ENCODE measurements around the gene SH3BP2. TPM values are rescaled to one million over a fixed set of nuclear protein-coding genes. Genes with fewer than 3 reads are reported as not detected.

SH3BP2 gene
- total and polyA plus RNA-seq, 4 donors = 6.2 to 75.4 (median 30.8) TPM

DNA sequence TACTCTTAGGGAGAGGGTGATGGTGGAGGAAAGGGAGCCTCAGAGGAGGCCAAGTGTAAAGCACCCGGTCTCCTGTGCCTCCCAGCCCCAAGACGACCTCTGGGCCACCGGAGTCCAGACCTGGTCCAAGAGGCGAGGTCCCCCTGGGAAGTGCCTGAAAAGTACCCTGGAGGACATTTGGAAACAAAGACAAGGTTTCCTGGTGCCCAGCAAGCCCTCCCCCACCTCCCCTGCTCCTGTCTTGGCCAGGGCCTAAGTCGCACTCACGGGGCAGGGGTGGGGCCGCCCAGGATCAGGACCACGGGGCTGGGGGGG is 532 bp upstream of the SH3BP2 start:
- Histone ChIP-seq H3K27ac (ENCODE audit: low read depth in 1 of 2, low read length in 2 of 2) (no peak overlapping the region), H3K4me3 (ENCODE audit: low read length in 2 of 2) (no peak overlapping the region), H3K9me3 (ENCODE audit: control insufficient read depth, low read length) (no peaks in the 10 kb centered on the region), H3K4me1 (ENCODE audit: control insufficient read depth in 1 of 2, insufficient read depth in 2 of 2, low read length in 2 of 2) (no peaks in the 10 kb centered on the region), H3K27me3 (ENCODE audit: control insufficient read depth in 1 of 2, insufficient read depth in 2 of 2, low read length in 1 of 2) (no peaks in the 10 kb centered on the region), H3K36me3 (ENCODE audit: control insufficient read depth in 1 of 2, insufficient read depth in 2 of 2, low read length in 1 of 2) (no peaks in the 10 kb centered on the region)
- ATAC-seq (ENCODE audit: low FRiP score) = no peak
- no peak for DNase-seq
- intact Hi-C loops (cut with DNase I) = loop anchor here in 1 of 2 donors (5.0 kb wide), 1 partner anchor 50 kb away; the partner anchor contains the start of gene ADD1
- WGBS, 2 donors = 78 to 81% methylated on average over 6 to 8 of the region's 8 CpGs

DNA sequence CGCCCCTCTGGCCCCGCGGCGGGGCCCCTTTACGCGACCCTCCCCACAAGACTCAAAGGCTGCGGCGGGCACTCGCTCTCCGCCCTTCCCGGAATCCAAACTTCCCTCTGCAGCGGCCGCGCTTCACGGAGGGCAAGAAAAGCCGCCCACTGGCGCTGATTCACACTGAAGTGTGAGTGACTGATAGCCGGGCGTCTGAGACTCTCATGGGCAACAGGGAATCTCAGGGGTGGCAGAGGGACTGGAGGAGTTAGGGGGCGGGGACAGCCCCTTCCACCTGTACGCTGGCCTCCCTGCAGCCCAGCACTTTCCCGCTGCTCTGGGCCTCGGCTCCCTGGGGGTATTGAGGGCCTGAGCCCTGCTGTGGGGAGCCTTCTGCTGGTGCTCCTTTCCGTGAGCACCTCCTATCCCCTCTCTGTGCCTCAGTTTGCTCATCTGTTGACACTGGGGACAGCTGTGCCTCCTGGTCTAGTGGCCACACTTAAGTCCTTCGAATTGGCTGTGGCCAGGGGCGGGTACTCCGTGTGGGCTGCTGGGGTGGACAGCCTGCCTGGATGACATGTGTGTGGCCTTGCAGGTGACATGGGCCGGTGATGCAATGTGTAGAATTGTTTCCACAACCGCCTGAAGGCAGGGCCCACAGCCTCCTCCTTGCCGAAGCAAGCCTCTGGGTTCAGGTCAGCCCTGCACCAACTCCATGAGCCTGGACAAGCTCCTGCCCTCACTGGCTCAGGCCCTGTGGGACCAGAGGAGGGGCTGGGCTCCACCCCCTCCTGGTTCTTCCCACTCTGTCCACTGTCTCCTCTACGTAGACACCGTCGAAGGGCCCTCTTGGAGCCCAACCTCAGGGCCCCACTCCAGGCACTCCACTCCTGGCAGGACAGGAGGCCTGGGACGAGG is 951 bp downstream of the SH3BP2 start:
- H3K4me1 ChIP-seq (ENCODE audit: control insufficient read depth in 1 of 2, insufficient read depth in 2 of 2, low read length in 2 of 2) = no peaks in the 10 kb centered on the region
- intact Hi-C loops (cut with DNase I) = loop anchor here in 1 of 2 donors (5.0 kb wide), 1 partner anchor 48 kb away; the partner anchor contains the start of gene ADD1

GRCh38 chr4:2794486-2795299 is 1.8 kb downstream of the SH3BP2 start:
- no peaks in the 10 kb centered on the region for H3K36me3 ChIP-seq (ENCODE audit: control insufficient read depth in 1 of 2, insufficient read depth in 2 of 2, low read length in 1 of 2)
- 68 to 76% methylated on average over 11 of the region's 11 CpGs for WGBS, 2 donors
- H3K27me3 ChIP-seq (ENCODE audit: control insufficient read depth in 1 of 2, insufficient read depth in 2 of 2, low read length in 1 of 2) = no peaks in the 10 kb centered on the region
- H3K9me3 ChIP-seq (ENCODE audit: control insufficient read depth, low read length) = no peaks in the 10 kb centered on the region
- H3K4me3 ChIP-seq (ENCODE audit: low read length in 2 of 2) = no peak overlapping the region
- DNase-seq (peak; percentile 82 to 91), ATAC-seq (ENCODE audit: low FRiP score) (no peak)
- intact Hi-C loops (cut with DNase I) = loop anchor here in 1 of 2 donors (5.0 kb wide), 1 partner anchor 48 kb away; the partner anchor contains the start of gene ADD1
- no peak overlapping the region for H3K27ac ChIP-seq (ENCODE audit: low read depth in 1 of 2, low read length in 2 of 2)
- no peaks in the 10 kb centered on the region for H3K4me1 ChIP-seq (ENCODE audit: control insufficient read depth in 1 of 2, insufficient read depth in 2 of 2, low read length in 2 of 2)

More for the DNA sequence above, 951 bp downstream of the SH3BP2 start:
- WGBS, 2 donors = 29 to 40% methylated on average over 24 to 34 of the region's 34 CpGs
- Histone ChIP-seq H3K27me3 (ENCODE audit: control insufficient read depth in 1 of 2, insufficient read depth in 2 of 2, low read length in 1 of 2) (no peaks in the 10 kb centered on the region), H3K4me3 (ENCODE audit: low read length in 2 of 2) (peak overlapping the region in 1 of 2 donors; percentile 30), H3K27ac (ENCODE audit: low read depth in 1 of 2, low read length in 2 of 2) (no peak overlapping the region), H3K9me3 (ENCODE audit: control insufficient read depth, low read length) (no peaks in the 10 kb centered on the region), H3K36me3 (ENCODE audit: control insufficient read depth in 1 of 2, insufficient read depth in 2 of 2, low read length in 1 of 2) (no peaks in the 10 kb centered on the region)
- ATAC-seq (ENCODE audit: low FRiP score) (no peak), DNase-seq (peak; percentile 79 to 89)

DNA sequence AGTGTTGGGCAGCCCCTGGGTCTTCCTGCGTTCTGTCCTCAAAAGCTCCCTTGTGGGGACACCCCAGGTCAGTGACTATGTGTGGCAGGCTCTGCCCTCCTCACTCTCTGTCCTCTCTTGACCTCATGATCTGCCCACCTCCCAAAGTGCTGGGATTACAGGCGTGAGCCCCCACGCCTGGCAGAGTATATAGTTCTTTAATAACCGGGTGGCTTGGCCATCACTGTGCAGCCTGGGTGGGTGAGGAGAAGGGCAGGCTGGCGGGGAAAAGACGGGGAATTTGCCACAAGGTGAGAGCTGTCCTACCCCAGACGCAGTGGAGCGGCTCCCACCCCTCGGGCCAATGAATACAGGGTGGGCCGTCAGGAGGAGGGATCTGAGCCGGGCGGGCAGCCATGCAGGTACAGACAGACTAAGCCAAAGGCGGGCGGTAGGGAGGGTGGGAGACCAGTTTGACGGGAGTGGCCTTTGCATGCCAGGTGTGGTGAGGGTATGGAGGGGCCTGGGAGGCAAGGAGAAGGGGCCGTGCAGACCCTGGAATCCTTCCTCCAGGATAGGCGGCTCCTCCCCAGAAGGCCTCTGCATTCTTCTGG is 2.5 kb downstream of the SH3BP2 start:
- Histone ChIP-seq H3K4me1 (ENCODE audit: control insufficient read depth in 1 of 2, insufficient read depth in 2 of 2, low read length in 2 of 2) (no peaks in the 10 kb centered on the region), H3K27ac (ENCODE audit: low read depth in 1 of 2, low read length in 2 of 2) (no peak overlapping the region)

DNA sequence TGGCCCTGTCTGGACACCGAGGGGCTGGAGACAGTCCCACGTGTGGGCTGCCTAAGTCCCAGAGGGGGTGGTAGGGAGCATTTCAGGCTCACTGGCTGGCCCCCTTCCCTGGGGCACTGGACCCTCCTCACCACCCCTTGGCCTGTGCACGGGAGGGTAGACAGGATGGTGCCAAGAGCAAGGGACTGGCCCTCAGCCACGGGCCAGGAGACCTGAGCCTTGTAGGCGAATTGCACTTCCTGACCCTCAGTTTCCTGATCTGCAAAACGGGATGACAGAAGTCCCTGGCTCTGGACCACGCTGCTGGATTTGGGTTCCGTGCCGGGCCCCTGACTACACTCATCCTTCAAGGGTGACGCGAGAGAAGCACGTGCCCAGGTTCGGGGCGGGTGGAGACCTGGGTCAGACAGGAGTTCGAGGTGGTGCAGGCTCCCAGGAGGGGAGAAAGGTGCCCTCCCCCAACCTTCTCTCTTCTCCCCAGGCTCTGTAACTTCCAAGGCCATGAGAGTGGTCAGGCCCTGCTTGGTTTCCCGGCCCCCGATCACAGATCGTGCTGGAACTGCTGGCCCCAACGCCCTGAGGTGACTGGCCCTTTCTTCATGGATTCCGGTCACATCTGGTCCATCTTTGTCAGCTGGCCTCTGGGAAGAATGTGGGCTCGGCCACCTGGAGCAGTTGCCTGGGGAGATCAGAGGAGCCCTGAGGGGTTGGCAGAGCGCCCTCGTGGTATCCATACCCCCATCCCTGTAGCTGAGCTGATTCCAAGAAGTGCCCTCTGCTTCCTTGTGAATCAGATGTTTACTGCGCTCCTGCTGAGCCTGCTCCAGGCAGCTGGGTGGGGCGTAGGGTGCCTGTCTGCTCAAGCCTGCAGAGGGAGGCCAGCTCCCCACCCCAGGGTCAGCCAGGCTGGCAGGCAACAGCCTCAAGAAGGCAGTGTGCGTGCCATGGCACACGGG is 3.3 kb downstream of the SH3BP2 start:
- Histone ChIP-seq H3K9me3 (ENCODE audit: control insufficient read depth, low read length) (no peaks in the 10 kb centered on the region), H3K27ac (ENCODE audit: low read depth in 1 of 2, low read length in 2 of 2) (no peak overlapping the region), H3K36me3 (ENCODE audit: control insufficient read depth in 1 of 2, insufficient read depth in 2 of 2, low read length in 1 of 2) (no peaks in the 10 kb centered on the region), H3K4me3 (ENCODE audit: low read length in 2 of 2) (no peak overlapping the region), H3K4me1 (ENCODE audit: control insufficient read depth in 1 of 2, insufficient read depth in 2 of 2, low read length in 2 of 2) (no peaks in the 10 kb centered on the region), H3K27me3 (ENCODE audit: control insufficient read depth in 1 of 2, insufficient read depth in 2 of 2, low read length in 1 of 2) (no peaks in the 10 kb centered on the region)
- WGBS, 2 donors = 85 to 93% methylated on average over 27 of the region's 27 CpGs
- intact Hi-C loops (cut with DNase I) = no loop called here
- no peak for ATAC-seq (ENCODE audit: low FRiP score)
- peak; percentile 74 to 79 for DNase-seq

More for the DNA sequence above, 2.5 kb downstream of the SH3BP2 start:
- intact Hi-C loops (cut with DNase I) = no loop called here
- DNase-seq (peak in 1 of 2 donors; percentile 74), ATAC-seq (ENCODE audit: low FRiP score) (no peak)
- Histone ChIP-seq H3K36me3 (ENCODE audit: control insufficient read depth in 1 of 2, insufficient read depth in 2 of 2, low read length in 1 of 2) (no peaks in the 10 kb centered on the region), H3K9me3 (ENCODE audit: control insufficient read depth, low read length) (no peaks in the 10 kb centered on the region), H3K27me3 (ENCODE audit: control insufficient read depth in 1 of 2, insufficient read depth in 2 of 2, low read length in 1 of 2) (no peaks in the 10 kb centered on the region), H3K4me3 (ENCODE audit: low read length in 2 of 2) (no peak overlapping the region)
- WGBS, 2 donors = 91% methylated on average over 17 of the region's 17 CpGs

- intact Hi-C loops (cut with DNase I) = no loop called here
- Histone ChIP-seq H3K4me3 (ENCODE audit: low read length in 2 of 2) (no peak overlapping the region), H3K9me3 (ENCODE audit: control insufficient read depth, low read length) (no peaks in the 10 kb centered on the region), H3K36me3 (ENCODE audit: control insufficient read depth in 1 of 2, insufficient read depth in 2 of 2, low read length in 1 of 2) (no peaks in the 10 kb centered on the region), H3K27ac (ENCODE audit: low read depth in 1 of 2, low read length in 2 of 2) (no peak overlapping the region), H3K4me1 (ENCODE audit: control insufficient read depth in 1 of 2, insufficient read depth in 2 of 2, low read length in 2 of 2) (no peaks in the 10 kb centered on the region), H3K27me3 (ENCODE audit: control insufficient read depth in 1 of 2, insufficient read depth in 2 of 2, low read length in 1 of 2) (no peaks in the 10 kb centered on the region)
- no peak for ATAC-seq (ENCODE audit: low FRiP score)
- 93 to 95% methylated on average over 13 of the region's 13 CpGs for WGBS, 2 donors
- DNase-seq = peak in 1 of 2 donors; percentile 61
Measured at GRCh38 chr4:2796849-2797544, 4.1 kb downstream of the SH3BP2 start.

GRCh38 chr4:2797545-2798305 is 4.8 kb downstream of the SH3BP2 start:
- Histone ChIP-seq H3K4me3 (ENCODE audit: low read length in 2 of 2) (no peak overlapping the region), H3K9me3 (ENCODE audit: control insufficient read depth, low read length) (no peaks in the 10 kb centered on the region), H3K27ac (ENCODE audit: low read depth in 1 of 2, low read length in 2 of 2) (no peak overlapping the region), H3K27me3 (ENCODE audit: control insufficient read depth in 1 of 2, insufficient read depth in 2 of 2, low read length in 1 of 2) (no peaks in the 10 kb centered on the region), H3K4me1 (ENCODE audit: control insufficient read depth in 1 of 2, insufficient read depth in 2 of 2, low read length in 2 of 2) (no peaks in the 10 kb centered on the region), H3K36me3 (ENCODE audit: control insufficient read depth in 1 of 2, insufficient read depth in 2 of 2, low read length in 1 of 2) (no peaks in the 10 kb centered on the region)
- 81 to 82% methylated on average over 23 of the region's 23 CpGs for WGBS, 2 donors
- intact Hi-C loops (cut with DNase I) = no loop called here
- ATAC-seq (ENCODE audit: low FRiP score) (no peak), DNase-seq (peak in 1 of 2 donors; percentile 72)

Data from aorta (tissue), 5 donors.